Endothelial cell of umbilical vein (primary cell): Measurements from ENCODE around the gene COPE.

ENCODE experiments used
- EZH2 ChIP-seq: IDR thresholded peaks from 2 replicates; pipeline ENCODE4 v1.6.1; 2012; ENCODE audit warnings: borderline replicate concordance, low read depth, mild to moderate bottlenecking, moderate library complexity, low read length, inconsistent platforms; ENCODE audit not compliant: severe bottlenecking
- GATA2 ChIP-seq: IDR thresholded peaks from 2 replicates; pipeline ENCODE4 v1.7.0; 2011; ENCODE audit warnings: low read depth, mild to moderate bottlenecking, moderate library complexity, mixed read lengths, low read length; ENCODE audit not compliant: insufficient read length, insufficient read depth
- MYC ChIP-seq: IDR thresholded peaks from one replicate; pipeline ENCODE4 v1.6.1; 2011; ENCODE audit warnings: mild to moderate bottlenecking, low read depth, low read length
- POLR2A ChIP-seq: IDR thresholded peaks from 2 replicates; pipeline ENCODE4 v1.6.1; 2012; ENCODE audit warnings: low read depth, mild to moderate bottlenecking, control low read depth, low read length
- POLR2AphosphoS5 ChIP-seq: IDR thresholded peaks from 2 replicates; pipeline ENCODE4 v1.6.1; 2012; ENCODE audit warnings: low read depth, mild to moderate bottlenecking, control low read depth, low read length, moderate library complexity; ENCODE audit not compliant: insufficient read depth
- TF ChIP-seq, protein P1 (sequence below), 2 donors: IDR thresholded peaks; 1 replicate in 1 of 2; 2 replicates in 1 of 2; pipeline ENCODE4 v1.5.1; 2011; ENCODE audit warnings: low read length in 2 of 2, mild to moderate bottlenecking in 2 of 2, moderate library complexity in 2 of 2, control low read depth in 1 of 2, inconsistent platforms in 1 of 2, low read depth in 1 of 2; ENCODE audit not compliant: insufficient read depth in 1 of 2; ENCODE audit errors: extremely low read depth in 1 of 2
- TF ChIP-seq, protein P2 (sequence below): IDR thresholded peaks from 2 replicates; pipeline ENCODE4 v1.6.1; 2011; ENCODE audit not compliant: insufficient read depth, insufficient read length

DNA sequence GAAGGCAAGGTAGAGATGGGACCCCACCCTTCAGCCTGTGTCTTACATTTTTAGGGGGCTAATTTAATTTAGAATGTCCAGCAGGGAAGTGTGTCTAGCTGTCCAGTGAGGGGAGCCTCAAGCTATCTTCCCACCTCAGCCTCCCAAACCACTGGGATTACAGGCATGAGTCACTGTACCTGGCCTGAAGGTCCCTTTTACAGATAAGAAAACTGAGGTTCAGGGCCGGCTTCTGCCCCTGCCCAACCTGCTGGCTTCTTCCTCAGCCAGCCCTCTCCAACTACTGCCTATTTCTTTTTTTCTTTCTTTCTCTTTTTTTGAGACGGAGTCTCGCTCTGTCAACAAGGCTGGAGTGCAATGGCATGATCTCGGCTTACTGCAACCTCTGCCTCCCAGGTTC is 41.2 kb upstream of the COPE start:
- TF ChIP-seq EZH2 (no peak), POLR2A (no peak), POLR2AphosphoS5 (no peak), GATA2 (no peak), MYC (no peak)
- TF ChIP-seq, protein P1, sequence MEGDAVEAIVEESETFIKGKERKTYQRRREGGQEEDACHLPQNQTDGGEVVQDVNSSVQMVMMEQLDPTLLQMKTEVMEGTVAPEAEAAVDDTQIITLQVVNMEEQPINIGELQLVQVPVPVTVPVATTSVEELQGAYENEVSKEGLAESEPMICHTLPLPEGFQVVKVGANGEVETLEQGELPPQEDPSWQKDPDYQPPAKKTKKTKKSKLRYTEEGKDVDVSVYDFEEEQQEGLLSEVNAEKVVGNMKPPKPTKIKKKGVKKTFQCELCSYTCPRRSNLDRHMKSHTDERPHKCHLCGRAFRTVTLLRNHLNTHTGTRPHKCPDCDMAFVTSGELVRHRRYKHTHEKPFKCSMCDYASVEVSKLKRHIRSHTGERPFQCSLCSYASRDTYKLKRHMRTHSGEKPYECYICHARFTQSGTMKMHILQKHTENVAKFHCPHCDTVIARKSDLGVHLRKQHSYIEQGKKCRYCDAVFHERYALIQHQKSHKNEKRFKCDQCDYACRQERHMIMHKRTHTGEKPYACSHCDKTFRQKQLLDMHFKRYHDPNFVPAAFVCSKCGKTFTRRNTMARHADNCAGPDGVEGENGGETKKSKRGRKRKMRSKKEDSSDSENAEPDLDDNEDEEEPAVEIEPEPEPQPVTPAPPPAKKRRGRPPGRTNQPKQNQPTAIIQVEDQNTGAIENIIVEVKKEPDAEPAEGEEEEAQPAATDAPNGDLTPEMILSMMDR (IDR thresholded peaks at IDR 0.05; ENCODE audit: extremely low read depth in 1 of 2, insufficient read depth in 1 of 2, low read depth in 1 of 2, low read length in 2 of 2), result no peak
- TF ChIP-seq, protein P2, sequence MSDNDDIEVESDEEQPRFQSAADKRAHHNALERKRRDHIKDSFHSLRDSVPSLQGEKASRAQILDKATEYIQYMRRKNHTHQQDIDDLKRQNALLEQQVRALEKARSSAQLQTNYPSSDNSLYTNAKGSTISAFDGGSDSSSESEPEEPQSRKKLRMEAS, result no peak
